Endothelial cell of umbilical vein (primary cell): Measurements from ENCODE around the gene MT1E.

Experiments
- CTCF ChIP-seq, 2 donors: IDR thresholded peaks; 1 replicate in 1 of 2; 2 replicates in 1 of 2; pipeline ENCODE4 v1.5.1; 2011; ENCODE audit warnings: low read length in 2 of 2, mild to moderate bottlenecking in 2 of 2, moderate library complexity in 2 of 2, control low read depth in 1 of 2, inconsistent platforms in 1 of 2, low read depth in 1 of 2; ENCODE audit not compliant: insufficient read depth in 1 of 2; ENCODE audit errors: extremely low read depth in 1 of 2
- EZH2 ChIP-seq: IDR thresholded peaks from 2 replicates; pipeline ENCODE4 v1.6.1; 2012; ENCODE audit warnings: borderline replicate concordance, low read depth, mild to moderate bottlenecking, moderate library complexity, low read length, inconsistent platforms; ENCODE audit not compliant: severe bottlenecking
- GATA2 ChIP-seq: IDR thresholded peaks from 2 replicates; pipeline ENCODE4 v1.7.0; 2011; ENCODE audit warnings: low read depth, mild to moderate bottlenecking, moderate library complexity, mixed read lengths, low read length; ENCODE audit not compliant: insufficient read length, insufficient read depth
- JUN ChIP-seq: IDR thresholded peaks from 2 replicates; pipeline ENCODE4 v1.6.1; 2011; ENCODE audit warnings: borderline replicate concordance, low read depth; ENCODE audit not compliant: insufficient read length, insufficient read depth
- MAX ChIP-seq: IDR thresholded peaks from 2 replicates; pipeline ENCODE4 v1.6.1; 2011; ENCODE audit not compliant: insufficient read depth, insufficient read length
- MYC ChIP-seq: IDR thresholded peaks from one replicate; pipeline ENCODE4 v1.6.1; 2011; ENCODE audit warnings: mild to moderate bottlenecking, low read depth, low read length
- POLR2A ChIP-seq: IDR thresholded peaks from 2 replicates; pipeline ENCODE4 v1.6.1; 2012; ENCODE audit warnings: low read depth, mild to moderate bottlenecking, control low read depth, low read length
- POLR2AphosphoS5 ChIP-seq: IDR thresholded peaks from 2 replicates; pipeline ENCODE4 v1.6.1; 2012; ENCODE audit warnings: low read depth, mild to moderate bottlenecking, control low read depth, low read length, moderate library complexity; ENCODE audit not compliant: insufficient read depth

- TF ChIP-seq CTCF (IDR thresholded peaks at IDR 0.05; ENCODE audit: extremely low read depth in 1 of 2, insufficient read depth in 1 of 2, low read depth in 1 of 2, low read length in 2 of 2) (no peak), POLR2A (no peak), EZH2 (no peak), MAX (no peak), MYC (no peak), POLR2AphosphoS5 (no peak), GATA2 (no peak), JUN (no peak)
Measured at GRCh38 chr16:56605475-56605874, 20.1 kb upstream of the MT1E start.
